ENCODE data around the gene DDX41.

GRCh38 chr5:177487975-177488374 lies 28.8 kb downstream of the DDX41 start:
- TF ChIP-seq CTCF (IDR thresholded peaks at IDR 0.05) (no peak), POLR2A (IDR thresholded peaks at IDR 0.05) (no peak)

Data from heart left ventricle (tissue), 13 donors.